GM18870 (cell line): ENCODE measurements around the gene GRID1.
"Not testable (repeated sequence)": the region's sequence is repeated elsewhere in the genome, so short reads cannot be mapped to it uniquely, and the experiment has no call there.

Experiments used
- ATAC-seq: cut with Tn5 transposase; IDR thresholded peaks from one replicate; pipeline ENCODE4 v1.9.1; 2021; ENCODE audit warnings: moderate library complexity; ENCODE audit not compliant: unreplicated experiment

The GRID1 gene

DNA sequence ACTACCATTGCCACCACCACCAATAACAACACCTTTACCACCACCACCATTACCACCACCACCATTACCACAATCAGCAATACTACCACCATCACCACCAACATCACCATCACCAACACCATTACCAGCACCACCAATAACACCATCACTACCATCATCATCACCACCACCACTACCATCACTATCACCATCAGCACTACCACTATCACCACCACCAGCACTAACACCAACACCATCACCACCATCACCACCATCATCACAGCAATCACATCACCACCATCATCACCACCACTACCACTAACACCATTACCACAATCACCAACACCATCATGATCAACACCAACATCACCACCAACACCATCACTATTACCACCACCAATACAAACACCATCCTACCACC is 249.5 kb downstream of the GRID1 start:
- ATAC-seq: no peak

DNA sequence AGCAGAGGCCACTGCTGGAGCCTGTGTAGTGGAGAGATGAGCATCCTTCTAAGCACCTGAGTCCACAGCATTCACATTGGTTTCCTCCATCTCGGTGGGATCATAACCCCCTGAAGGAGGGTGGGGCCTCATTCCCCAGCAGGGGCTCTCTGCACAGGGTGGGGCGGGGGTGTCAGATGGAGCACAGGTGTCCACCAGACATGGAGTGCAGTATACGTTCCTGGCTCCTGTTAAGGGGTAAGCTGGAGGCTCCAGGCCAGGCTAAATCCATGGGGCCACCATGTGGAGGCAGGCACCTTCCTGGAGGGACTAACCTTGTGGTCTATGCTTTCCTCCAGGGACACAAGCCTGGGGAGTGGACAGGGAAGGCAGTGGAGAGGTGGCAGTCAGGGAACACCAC is 252.6 kb downstream of the GRID1 start:
- no peak for ATAC-seq

DNA sequence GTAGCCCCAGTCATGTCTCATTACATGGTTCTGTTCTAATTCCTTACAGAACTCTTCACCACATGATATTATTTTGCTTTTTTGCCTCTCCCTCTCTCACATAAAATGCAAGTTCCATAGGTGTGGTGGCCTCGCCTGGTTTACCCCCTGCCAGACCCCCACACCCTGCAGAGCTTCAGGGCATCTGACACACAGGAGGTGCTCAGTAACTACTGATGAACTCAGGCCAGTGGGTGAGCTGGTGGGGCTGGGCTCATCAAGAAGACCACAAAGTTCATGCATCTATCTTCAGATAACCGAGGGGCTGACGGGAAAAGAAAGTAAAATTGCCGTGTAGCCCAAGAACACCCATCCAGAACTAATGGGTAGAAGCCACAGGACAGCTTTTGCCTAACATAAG is 253.1 kb downstream of the GRID1 start:
- no peak for ATAC-seq

DNA sequence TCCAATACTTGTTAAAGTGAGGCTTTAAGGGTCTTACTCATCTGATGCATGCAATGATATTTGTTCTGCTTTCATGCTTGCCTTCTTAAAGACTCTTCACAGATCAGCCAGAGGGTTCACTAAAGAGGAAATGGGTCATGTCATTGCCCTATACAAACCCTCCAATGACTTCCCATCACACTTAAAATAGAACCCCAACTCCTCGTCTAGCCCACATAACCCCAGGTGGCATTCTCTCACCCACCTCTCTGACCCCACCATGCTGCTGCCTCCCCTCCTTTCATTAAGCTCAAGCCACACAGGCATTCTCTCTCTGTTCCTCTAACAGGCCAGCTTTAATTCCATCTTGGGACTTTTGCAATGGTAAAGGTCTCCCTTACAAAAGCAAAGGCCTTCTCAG is 253.6 kb downstream of the GRID1 start:
- ATAC-seq: no peak

DNA sequence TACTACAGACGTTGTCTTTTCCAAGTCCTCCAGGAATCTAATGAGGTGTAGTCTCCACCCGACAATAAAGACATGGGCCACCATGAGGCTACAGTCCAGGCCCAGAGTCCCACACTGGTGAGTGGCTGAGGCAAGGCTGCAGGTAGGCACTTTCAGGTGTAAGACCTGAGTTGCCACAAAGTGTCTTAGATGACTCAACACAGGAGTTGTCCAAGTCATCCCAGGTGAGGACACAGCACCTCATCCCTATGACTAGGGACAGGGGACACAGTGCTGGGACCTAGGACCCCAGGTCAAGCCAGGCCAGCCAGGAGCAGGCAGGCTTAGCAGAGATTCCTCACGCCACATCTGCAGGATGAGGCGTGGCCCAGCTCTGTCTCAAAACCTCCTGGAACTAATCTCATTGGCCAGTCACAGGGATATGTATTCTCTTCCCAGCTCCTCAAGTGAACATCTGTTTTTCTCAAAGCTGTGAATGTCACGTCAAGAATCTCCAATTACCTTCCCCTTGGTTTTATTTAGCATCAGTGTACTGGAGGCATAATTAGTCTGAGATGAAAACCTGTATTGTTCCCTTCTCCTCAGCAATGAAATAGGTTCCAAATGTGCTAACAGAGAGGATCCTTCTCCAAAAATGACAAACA is 254.6 kb downstream of the GRID1 start:
- no peak for ATAC-seq

DNA sequence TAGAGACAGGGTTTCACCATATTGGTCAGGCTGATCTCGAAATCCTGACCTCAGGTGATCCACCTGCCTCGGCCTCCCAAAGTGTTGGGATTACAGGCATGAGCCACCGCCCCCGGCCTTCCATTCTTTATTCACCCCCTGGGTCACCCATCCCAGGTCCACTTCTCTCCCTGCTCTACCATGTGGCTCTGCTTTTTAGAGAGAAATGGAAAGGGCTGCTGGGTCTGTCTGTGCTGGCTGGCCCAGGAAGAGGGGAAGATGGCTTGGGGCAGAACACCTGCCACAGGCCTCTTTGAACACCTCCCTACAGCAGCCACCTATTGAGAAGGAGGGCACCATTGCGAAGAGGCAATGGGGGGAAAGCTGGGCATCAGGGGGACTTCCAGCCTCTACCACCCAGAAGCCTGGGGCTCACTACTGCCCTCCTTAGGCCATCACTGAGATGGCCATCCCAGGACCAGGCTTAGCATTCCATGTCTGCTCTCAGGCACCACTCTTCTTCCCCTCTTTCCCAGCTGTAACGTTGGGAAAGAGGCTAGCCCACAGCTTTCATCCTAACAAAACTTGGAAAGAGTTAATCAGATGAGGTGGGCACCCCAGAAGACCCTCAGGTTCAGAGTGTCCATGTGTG is 256.3 kb downstream of the GRID1 start:
- ATAC-seq: no peak

DNA sequence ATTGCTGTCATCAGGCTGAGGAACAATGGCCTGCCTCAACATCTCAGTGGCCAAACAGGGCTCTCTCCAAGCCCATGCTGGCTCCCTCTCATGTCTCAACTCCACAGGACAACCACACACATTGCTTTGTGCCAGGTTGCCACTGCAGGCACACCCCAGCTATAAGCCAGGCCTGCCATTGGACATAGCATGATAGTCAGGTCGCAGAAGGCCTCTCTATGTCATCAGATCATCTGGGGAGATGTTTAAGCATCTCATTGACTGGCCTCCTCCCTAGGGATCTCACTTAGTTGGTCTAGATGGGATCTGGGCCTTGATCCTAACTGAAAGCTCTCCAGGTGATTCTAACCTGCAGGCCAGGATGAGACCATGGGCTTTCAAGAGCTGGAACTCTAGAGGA is 257.2 kb downstream of the GRID1 start:
- no peak for ATAC-seq

DNA sequence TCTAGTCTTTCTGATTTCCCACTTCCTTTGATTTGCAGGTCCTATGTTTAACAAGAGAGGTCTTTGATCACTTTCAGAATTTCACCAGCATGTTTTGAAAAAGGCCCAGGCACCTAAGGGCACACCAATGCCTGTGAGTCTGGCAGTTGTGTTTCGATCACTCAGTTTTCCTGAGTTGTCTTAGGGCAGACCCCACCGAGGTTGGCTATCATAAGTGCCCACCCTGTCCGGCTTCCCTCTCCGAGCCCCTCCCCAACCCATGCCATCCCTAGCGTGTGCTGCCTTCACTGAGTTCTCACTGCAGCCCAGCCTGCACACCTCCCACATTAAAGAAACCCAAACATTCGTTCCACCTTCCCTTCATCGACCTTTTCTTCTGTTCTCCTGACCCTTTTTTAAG is 257.9 kb downstream of the GRID1 start:
- no peak for ATAC-seq

DNA sequence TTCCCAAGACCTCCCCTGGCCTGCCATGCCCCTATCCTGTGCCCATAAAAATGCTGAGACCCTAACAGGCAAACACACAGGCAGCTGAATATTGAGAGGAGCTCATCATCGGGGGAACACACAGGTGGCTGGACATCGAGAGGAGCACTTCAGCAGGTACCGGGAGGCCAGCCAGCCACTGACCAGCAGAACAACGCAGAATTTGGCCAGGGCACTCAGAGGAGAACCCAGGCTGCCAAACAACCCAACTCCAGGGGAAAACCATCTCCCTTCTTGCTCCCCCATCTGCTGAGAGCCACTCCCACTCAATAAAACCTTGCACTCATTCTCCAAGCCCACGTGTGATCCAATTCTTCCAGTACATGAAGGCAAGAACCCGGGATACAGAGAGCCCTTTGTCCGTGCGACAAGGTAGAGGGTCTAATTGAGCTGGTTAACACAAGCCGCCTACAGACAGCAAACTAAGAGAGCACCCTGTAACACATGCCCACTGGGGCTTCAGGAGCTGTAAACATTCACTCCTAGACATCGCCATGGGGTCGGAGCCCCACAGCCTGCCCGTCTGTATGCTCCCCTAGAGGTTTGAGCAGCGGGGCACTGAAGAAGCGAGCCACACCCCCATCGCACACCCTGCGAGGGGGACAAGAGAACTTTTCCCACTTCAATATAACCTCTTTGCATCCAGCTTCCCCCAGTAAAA is 258.8 kb downstream of the GRID1 start:
- ATAC-seq: not testable (repeated sequence)

DNA sequence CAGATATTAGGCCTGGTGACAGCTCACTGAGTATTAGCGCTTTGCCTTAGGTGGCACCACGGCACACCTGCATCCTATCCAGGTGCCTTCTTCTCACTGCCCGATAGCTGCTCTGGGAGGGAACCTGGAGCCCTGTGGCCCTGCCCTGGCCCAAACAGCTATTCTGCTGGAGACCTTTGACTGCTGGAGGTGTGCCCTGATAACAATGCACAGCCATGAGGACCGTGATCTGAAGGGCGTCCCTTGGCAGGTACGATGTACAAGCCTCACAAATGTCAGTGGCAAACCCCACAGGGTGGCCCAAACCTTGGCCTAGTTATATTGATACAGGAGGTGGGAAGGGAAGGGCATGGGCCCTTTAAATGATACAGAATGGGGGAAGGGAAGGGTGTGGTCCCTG is 259.5 kb downstream of the GRID1 start:
- no peak for ATAC-seq

DNA sequence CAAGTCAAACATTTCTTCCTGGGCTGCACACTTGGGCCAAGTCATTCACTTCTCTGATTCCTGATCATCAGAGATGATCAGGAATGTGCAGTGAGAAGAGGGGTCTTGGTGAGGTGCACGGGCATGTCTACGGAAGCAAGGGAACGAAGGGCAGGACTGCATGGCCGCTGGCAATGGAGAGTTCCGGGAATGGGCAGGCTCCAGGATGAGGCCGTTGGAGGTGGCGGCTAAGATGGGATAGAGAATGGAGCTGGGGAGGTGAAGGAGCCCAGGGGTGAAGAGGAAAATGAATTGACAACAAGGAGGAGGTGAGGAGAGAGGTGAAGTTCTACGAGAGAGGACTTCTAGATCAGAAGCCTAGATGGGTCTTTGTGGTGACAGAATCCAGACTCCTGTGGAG is 260.0 kb downstream of the GRID1 start:
- no peak for ATAC-seq

DNA sequence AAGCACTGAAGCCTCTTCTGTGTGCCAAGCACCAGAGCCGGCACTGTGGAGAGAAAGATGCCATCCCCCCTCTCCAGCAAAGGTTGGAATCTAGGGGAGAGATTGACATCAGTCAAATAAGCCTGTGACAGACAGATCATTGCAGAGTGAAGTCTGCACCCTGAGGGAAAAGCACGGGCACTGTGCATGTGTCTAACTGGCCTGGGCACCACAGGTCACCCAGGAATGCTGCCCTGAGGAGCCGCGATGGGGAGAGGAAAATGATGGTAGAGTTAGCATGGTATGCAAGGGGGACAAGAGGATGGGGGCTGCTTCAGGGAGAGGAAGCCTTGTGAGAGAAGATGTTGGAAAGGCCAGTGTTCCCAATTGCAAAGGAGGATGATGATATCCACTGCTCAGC is 261.0 kb downstream of the GRID1 start:
- no peak for ATAC-seq

DNA sequence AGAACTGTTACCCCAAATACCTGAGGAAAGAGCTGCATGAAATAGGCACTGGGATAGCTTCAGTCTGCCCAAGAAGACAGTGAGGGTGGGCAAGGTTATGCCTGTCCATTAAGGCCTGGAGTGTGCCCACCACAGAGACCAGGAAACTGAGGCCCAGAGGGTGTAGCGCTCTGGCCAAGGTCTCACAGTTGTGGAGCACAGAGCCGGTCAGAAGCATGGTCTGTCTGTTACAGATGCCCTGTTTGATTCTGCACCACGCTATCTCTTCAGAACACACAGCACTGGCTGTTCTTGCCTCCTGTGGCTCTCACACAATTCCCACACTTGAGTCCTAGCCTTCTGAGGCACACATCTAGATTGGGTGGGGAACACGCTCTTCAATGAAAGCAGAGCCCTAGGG is 261.4 kb downstream of the GRID1 start:
- no peak for ATAC-seq

DNA sequence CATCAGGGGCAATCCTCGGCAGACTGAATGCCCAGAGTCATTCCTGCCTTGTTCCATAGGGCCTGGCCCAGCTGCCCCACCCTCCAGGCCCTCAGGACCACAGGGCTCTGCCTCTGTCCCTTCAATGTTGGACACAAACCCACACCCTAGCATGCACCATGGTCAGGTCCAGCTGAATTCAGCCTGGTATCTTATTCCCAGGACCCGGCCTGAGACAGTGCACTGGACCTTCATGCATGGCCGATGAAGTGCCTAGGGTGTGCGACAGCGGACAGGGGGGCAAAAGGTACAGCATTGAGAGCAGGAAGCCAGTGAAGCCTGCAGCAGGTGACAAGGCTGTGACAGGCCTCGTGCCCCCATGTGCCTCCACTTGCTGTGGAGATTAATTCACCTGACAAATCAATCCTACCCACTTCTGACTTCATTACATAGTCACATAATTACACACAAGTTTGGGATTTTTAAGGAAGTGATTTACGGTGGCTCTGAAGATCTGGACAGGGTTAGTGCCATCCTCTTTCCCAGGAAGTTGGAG is 261.9 kb downstream of the GRID1 start:
- no peak for ATAC-seq

DNA sequence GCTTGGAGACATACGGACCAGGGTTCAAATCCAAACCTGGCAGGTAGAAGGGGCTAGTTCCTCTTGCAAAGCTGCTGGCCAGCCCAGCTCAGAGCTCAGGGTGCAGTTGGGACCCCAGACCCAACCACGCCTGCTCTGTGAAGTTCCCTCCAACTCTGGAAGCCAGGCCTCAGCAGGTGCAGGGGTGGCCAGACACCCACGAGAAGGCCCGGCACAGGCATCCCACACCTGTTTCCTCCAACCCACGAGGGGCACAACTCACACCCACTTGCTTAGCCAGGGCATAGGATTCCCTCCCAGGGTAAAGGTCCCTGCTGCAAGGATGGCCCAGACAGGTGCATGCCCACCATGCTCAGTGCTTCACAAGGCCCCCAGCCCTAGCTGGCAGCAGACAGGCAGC is 262.4 kb downstream of the GRID1 start:
- no peak for ATAC-seq

DNA sequence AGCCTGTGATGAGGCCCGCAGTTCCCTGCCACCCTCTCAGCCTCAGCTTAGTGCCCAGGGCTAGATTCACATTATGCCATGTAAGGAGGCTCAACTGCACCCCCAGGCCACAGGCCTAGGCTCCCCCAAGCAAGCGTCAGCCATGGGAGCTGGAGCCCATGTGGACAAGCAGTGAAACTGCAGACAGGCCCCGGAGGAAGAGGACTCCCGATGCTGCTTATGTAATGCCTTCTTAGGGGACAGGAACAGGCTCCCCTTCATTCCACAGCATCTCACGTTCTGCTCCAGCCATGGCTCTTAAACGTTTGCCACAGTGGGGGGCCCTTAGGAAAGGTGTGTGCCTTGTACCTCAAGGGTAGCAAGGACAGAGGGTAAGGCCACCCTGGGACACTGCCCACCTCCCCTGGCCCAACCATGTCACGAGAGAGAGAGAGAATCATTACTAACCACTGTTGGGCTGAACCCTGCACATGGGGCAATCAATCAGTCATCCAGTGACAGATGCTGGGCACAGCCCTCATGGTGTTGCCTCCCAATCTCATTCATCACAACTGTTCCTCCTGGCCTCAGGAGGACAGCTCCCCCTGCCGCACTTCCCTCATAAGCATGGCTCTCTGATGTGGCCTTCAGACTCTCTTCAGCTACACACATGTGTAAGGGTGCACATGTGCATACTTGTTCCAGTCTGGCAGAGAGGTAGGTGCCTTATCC is 263.0 kb downstream of the GRID1 start:
- ATAC-seq: no peak

DNA sequence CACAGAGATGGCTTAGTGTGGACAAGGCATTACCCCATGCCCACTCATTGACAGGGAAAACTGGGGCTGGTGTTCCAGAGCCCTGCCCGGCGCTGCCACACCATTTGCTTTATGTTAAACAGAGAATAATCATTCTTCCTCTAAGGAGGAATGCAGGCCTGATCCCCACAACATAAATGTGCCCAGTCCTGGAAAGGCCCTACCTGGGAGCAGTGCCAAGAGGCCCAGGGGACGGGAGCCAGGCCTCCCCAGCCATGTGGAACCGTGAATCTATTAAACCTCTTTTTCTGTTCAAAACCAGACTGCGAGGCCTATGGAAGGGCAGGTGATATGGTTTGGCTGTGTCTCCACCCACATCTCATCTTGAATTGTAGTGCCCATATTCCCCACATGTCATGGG is 264.1 kb downstream of the GRID1 start:
- ATAC-seq: no peak

DNA sequence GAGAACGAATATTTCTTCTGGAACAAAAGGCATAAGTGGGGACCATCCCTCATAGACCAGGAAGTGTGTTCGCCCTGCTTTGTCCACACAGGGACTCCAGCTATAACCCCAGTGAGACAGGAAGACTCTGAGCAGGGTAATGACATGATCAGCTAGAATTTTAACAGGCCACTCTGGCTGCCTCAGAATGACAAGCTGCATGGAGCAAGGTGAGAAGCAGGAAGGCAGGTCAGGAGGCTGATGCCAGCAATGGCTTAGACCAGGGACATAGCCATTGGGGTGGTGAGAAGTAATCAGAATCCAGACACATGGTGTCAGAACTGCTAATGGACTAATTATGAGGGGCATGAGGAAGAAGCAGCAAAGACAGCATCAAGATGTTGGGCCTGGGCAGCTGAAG is 264.6 kb downstream of the GRID1 start:
- ATAC-seq: no peak

DNA sequence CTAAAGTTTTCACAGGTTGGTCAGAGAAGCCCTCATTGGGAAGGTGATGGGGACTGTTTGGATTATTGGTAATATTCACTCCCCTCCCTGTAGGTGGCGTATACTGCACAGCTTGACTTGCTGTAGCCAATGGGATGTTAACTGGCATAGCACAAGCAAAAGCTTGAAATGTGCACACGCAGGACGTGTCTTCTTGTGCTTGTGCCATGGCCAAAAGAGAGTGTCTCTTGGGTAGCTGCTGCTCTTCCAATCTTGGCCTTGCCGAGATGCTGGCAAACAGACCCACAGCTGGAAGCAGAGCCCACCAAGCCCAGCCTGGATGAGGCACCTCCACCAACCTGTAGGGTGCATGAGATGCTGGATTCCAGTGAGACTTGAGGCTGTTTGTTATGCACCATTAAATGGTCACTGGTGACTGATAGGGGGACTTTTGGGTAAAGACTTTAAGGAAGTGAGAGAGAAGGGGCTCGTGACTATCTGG is 266.0 kb downstream of the GRID1 start:
- ATAC-seq: peak; percentile 63

DNA sequence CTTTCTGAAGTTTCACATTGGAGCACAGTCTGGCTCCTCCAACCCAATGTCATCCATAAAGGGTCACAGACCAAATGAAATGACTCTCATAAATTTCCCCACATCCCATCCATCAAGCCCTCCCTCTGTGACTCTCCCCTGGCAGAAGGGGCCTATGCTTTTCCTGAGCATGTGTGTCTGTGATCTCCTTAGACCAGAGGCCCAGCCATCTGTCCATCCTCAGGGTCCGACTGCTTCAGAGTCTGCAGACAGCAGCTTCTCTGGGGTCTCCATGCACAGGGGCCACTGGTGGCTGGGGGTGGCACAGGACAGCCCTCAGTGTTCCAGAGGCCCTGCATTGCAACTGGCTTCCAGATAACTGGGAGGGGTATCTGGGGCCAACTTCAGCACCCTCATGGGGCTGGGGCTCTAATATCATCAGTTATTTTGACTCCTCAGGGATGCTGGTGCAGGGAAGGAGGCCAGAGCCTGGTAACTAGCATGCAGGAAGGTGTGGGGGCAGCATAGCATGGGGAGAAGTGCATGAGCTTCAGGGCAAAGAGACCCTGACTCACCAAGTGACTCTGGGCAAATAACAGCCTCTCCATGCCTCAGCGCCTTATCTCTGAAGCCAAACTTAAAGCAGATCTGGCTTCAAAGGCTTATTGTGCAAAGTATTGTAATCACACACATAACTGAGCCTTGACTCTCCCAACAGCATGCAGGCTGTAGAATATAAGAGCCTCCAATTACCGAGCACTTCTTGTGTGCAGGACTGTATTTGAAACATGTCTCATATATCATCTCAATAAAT is 266.9 kb downstream of the GRID1 start:
- no peak for ATAC-seq
